MCF 10A (cell line): Measurements from ENCODE around the gene APBA1. TPM values are rescaled to one million over a fixed set of nuclear protein-coding genes. Genes with fewer than 3 reads are reported as not detected.

ENCODE experiments used
- BruUV-seq: library from RNA; stranded (reverse); fragments of 400-500 nt; replicated peaks from 2 replicates; lab custom pipeline; 2021; lab: Mats Ljungman, UMichigan
- CTCF ChIA-PET: fragments of 300-600 bp; sonication (Branson Sonifier 250); formaldehyde crosslinking; extraction: SDS; loops from one replicate; lab custom pipeline; 2021; ENCODE audit warnings: antibody characterized with exemption, inconsistent platforms; lab: Yijun Ruan, JAX
- POLR2A ChIA-PET: fragments of 300-600, 350-650 bp; sonication (Branson Sonifier 250); formaldehyde crosslinking; extraction: SDS; loops from one replicate; lab custom pipeline; 2020; ENCODE audit warnings: antibody characterized with exemption, inconsistent platforms; lab: Yijun Ruan, JAX
- DNase-seq: peaks from one replicate; pipeline ENCODE4 v3.0.0-alpha.2; 2018; ENCODE audit not compliant: unreplicated experiment
- H3K27ac Mint-ChIP-seq: one replicate; pipeline ENCODE4 v1.8.0; 2022; ENCODE audit warnings: mild to moderate bottlenecking, low read depth, mixed read lengths; ENCODE audit not compliant: unreplicated experiment
- H3K27me3 Mint-ChIP-seq: one replicate; pipeline ENCODE4 v1.8.0; 2022; ENCODE audit warnings: mixed read lengths; ENCODE audit not compliant: insufficient read depth, unreplicated experiment
- H3K36me3 Mint-ChIP-seq: one replicate; pipeline ENCODE4 v1.8.0; 2022; ENCODE audit warnings: mild to moderate bottlenecking, moderate library complexity, mixed read lengths; ENCODE audit not compliant: insufficient read depth, unreplicated experiment
- H3K4me1 Mint-ChIP-seq: one replicate; pipeline ENCODE4 v1.8.0; 2022; ENCODE audit warnings: mixed read lengths; ENCODE audit not compliant: insufficient read depth, unreplicated experiment
- H3K4me3 Mint-ChIP-seq: one replicate; pipeline ENCODE4 v1.8.0; 2022; ENCODE audit warnings: mild to moderate bottlenecking, moderate library complexity, mixed read lengths; ENCODE audit not compliant: unreplicated experiment
- H3K9me3 Mint-ChIP-seq: one replicate; pipeline ENCODE4 v1.8.0; 2022; ENCODE audit warnings: mixed read lengths; ENCODE audit not compliant: unreplicated experiment
- CTCF ChIP-seq: fragments of 200-600 bp; IDR thresholded peaks from one replicate; pipeline ENCODE4 v1.8.0; 2022; ENCODE audit warnings: antibody characterized with exemption, mild to moderate bottlenecking; ENCODE audit not compliant: unreplicated experiment
- intact Hi-C: fragments of 100-400 bp; cut with micrococcal nuclease; formaldehyde crosslinking; loops from 2 replicates; pipeline ENCODE4 v1.14.1; 2022
- total RNA-seq: library from RNA; stranded (reverse); gene quantifications from 2 replicates; pipeline ENCODE4 v1.2.3, GENCODE V29; 2022

APBA1 gene
- total RNA-seq, 1 experiment from 2014 or later = 0.07 TPM

GRCh38 chr9:69589156-69589555, 83.0 kb downstream of the APBA1 start:
- TF ChIP-seq CTCF = no peak
- DNase-seq = no peak

GRCh38 chr9:69585571-69585970, 86.6 kb downstream of the APBA1 start:
- ChIA-PET POLR2A (no interaction called here), CTCF (interaction anchor here (0.6 kb wide), 1 partner anchor 210 kb away, joined by 3 read pairs; no protein-coding TSS in a partner anchor)
- no peak for TF ChIP-seq CTCF
- Mint-ChIP-seq H3K27ac (no peak overlapping the region), H3K9me3 (no peaks in the 10 kb centered on the region), H3K27me3 (peaks cover 23% of the 10 kb centered on the region), H3K4me1 (no peaks in the 10 kb centered on the region), H3K4me3 (no peak overlapping the region), H3K36me3 (no peaks in the 10 kb centered on the region)
- no peak for DNase-seq
- intact Hi-C loops = loop anchor here (10.0 kb wide), 1 partner anchor 1859 kb away; no protein-coding TSS in a partner anchor
- no TSS peak for BruUV-seq

More at GRCh38 chr9:69589156-69589555, 83.0 kb downstream of the APBA1 start:
- peaks cover 59% of the 10 kb centered on the region for H3K27me3 Mint-ChIP-seq
- ChIA-PET CTCF (no interaction called here), POLR2A (no interaction called here)
- intact Hi-C loops = loop anchor here (10.0 kb wide), 1 partner anchor 1856 kb away; no protein-coding TSS in a partner anchor
- H3K36me3 Mint-ChIP-seq = no peaks in the 10 kb centered on the region
- no peaks in the 10 kb centered on the region for H3K9me3 Mint-ChIP-seq
- no peaks in the 10 kb centered on the region for H3K4me1 Mint-ChIP-seq
- BruUV-seq = no TSS peak
- no peak overlapping the region for H3K4me3 Mint-ChIP-seq
- H3K27ac Mint-ChIP-seq = no peak overlapping the region

- no peak overlapping the region for H3K27ac Mint-ChIP-seq
- H3K27me3 Mint-ChIP-seq = peaks cover 22% of the 10 kb centered on the region
- no peak for DNase-seq
- ChIA-PET CTCF (no interaction called here), POLR2A (interaction anchor here (0.7 kb wide), 1 partner anchor 310 kb away, joined by 3 read pairs; no protein-coding TSS in a partner anchor)
- TF ChIP-seq CTCF = no peak
- H3K4me3 Mint-ChIP-seq = no peak overlapping the region
- BruUV-seq = no TSS peak
- intact Hi-C loops = loop anchor here (10.0 kb wide), 1 partner anchor 1860 kb away; no protein-coding TSS in a partner anchor
- H3K4me1 Mint-ChIP-seq = no peaks in the 10 kb centered on the region
- H3K36me3 Mint-ChIP-seq = no peaks in the 10 kb centered on the region
- H3K9me3 Mint-ChIP-seq = no peaks in the 10 kb centered on the region
These were observed 87.4 kb downstream of the APBA1 start for GRCh38 chr9:69584759-69585158.

- ChIA-PET POLR2A (no interaction called here), CTCF (interaction anchor here (2.5 kb wide), 1 partner anchor 162 kb away, joined by 9 read pairs; no protein-coding TSS in a partner anchor)
- H3K9me3 Mint-ChIP-seq = no peaks in the 10 kb centered on the region
- no peak for TF ChIP-seq CTCF
- no peaks in the 10 kb centered on the region for H3K4me1 Mint-ChIP-seq
- H3K27me3 Mint-ChIP-seq = peaks cover 22% of the 10 kb centered on the region
- H3K36me3 Mint-ChIP-seq = no peaks in the 10 kb centered on the region
- intact Hi-C loops = loop anchor here (10.0 kb wide), 1 partner anchor 1861 kb away; no protein-coding TSS in a partner anchor
- no peak overlapping the region for H3K4me3 Mint-ChIP-seq
- H3K27ac Mint-ChIP-seq = no peak overlapping the region
- no TSS peak for BruUV-seq
- DNase-seq = no peak
These were observed 88.4 kb downstream of the APBA1 start for GRCh38 chr9:69583645-69584234.
